Measurements from ENCODE around the gene SPEF1. TPM values are rescaled to one million over a fixed set of nuclear protein-coding genes. Genes with fewer than 3 reads are reported as not detected.

SPEF1 gene
- total RNA-seq, 1 donor from 2014 or later: 0.46 TPM

GRCh38 chr20:3804254-3804751 lies 23.1 kb upstream of the SPEF1 start:
- ATAC-seq (peak; percentile 45), DNase-seq (no peak)
- intact Hi-C loops (cut with DNase I): no loop called here
- H3K27ac ChIP-seq: peak overlapping the region; percentile 96
- no peak for TF ChIP-seq CTCF (IDR thresholded peaks at IDR 0.05)
- no peaks in the 10 kb centered on the region for H3K27me3 ChIP-seq
- H3K9me3 ChIP-seq: no peaks in the 10 kb centered on the region
- peaks cover 88% of the 10 kb centered on the region for H3K4me1 ChIP-seq
- H3K36me3 ChIP-seq: peaks cover 68% of the 10 kb centered on the region
- H3K4me3 ChIP-seq: no peak overlapping the region

GRCh38 chr20:3803854-3804253 lies 22.6 kb upstream of the SPEF1 start:
- H3K9me3 ChIP-seq: no peaks in the 10 kb centered on the region
- ATAC-seq (no peak), DNase-seq (no peak)
- intact Hi-C loops (cut with DNase I): no loop called here
- H3K4me1 ChIP-seq: peaks cover 92% of the 10 kb centered on the region
- TF ChIP-seq CTCF (IDR thresholded peaks at IDR 0.05): no peak
- H3K27ac ChIP-seq: peak overlapping the region; percentile 96
- no peaks in the 10 kb centered on the region for H3K27me3 ChIP-seq
- peaks cover 69% of the 10 kb centered on the region for H3K36me3 ChIP-seq
- no peak overlapping the region for H3K4me3 ChIP-seq

GRCh38 chr20:3803289-3803688 lies 22.0 kb upstream of the SPEF1 start:
- no peak for ATAC-seq
- H3K27ac ChIP-seq: peak overlapping the region; percentile 96
- H3K4me3 ChIP-seq: no peak overlapping the region
- H3K36me3 ChIP-seq: peaks cover 75% of the 10 kb centered on the region
- no peaks in the 10 kb centered on the region for H3K9me3 ChIP-seq
- intact Hi-C loops (cut with DNase I): no loop called here
- H3K4me1 ChIP-seq: peaks cover 95% of the 10 kb centered on the region
- no peak for TF ChIP-seq CTCF (IDR thresholded peaks at IDR 0.05)
- DNase-seq: no peak
- H3K27me3 ChIP-seq: no peaks in the 10 kb centered on the region

GRCh38 chr20:3802524-3803239 lies 21.4 kb upstream of the SPEF1 start:
- H3K27ac ChIP-seq: peak overlapping the region; percentile 96
- H3K4me3 ChIP-seq: no peak overlapping the region
- H3K4me1 ChIP-seq: peaks cover 94% of the 10 kb centered on the region
- ATAC-seq: peak; percentile 5
- no peak for TF ChIP-seq CTCF (IDR thresholded peaks at IDR 0.05)
- H3K27me3 ChIP-seq: no peaks in the 10 kb centered on the region
- intact Hi-C loops (cut with DNase I): no loop called here
- no peaks in the 10 kb centered on the region for H3K9me3 ChIP-seq
- DNase-seq: no peak
- peaks cover 80% of the 10 kb centered on the region for H3K36me3 ChIP-seq

- peaks cover 82% of the 10 kb centered on the region for H3K36me3 ChIP-seq
- no peak overlapping the region for H3K4me3 ChIP-seq
- peak overlapping the region; percentile 96 for H3K27ac ChIP-seq
- no peaks in the 10 kb centered on the region for H3K9me3 ChIP-seq
- no peaks in the 10 kb centered on the region for H3K27me3 ChIP-seq
- intact Hi-C loops (cut with DNase I): no loop called here
- DNase-seq (no peak), ATAC-seq (peak; percentile 44)
- H3K4me1 ChIP-seq: peaks cover 93% of the 10 kb centered on the region
- no peak for TF ChIP-seq CTCF (IDR thresholded peaks at IDR 0.05)
Observed at GRCh38 chr20:3801846-3802245, 20.6 kb upstream of the SPEF1 start.
